ENCODE data around the gene FAM89A.

GRCh38 chr1:231040019-231040799, at the start of gene FAM89A:
- no peak for TF ChIP-seq EZH2phosphoT487 (IDR thresholded peaks at IDR 0.05; ENCODE audit: borderline replicate concordance, low read depth)
- no peak for TF ChIP-seq CTCF (IDR thresholded peaks at IDR 0.05)
- no peak for TF ChIP-seq YY1 (IDR thresholded peaks at IDR 0.05; ENCODE audit: low read depth)
- TF ChIP-seq MAX (IDR thresholded peaks at IDR 0.05; ENCODE audit: low read depth): no peak; the same call in 1 of the 2 replicates
- no peak for TF ChIP-seq TEAD4 (IDR thresholded peaks at IDR 0.05; ENCODE audit: borderline replicate concordance, insufficient read depth)
